Measurements from ENCODE around the gene PIAS3.

The PIAS3 gene

GRCh38 chr1:145858901-145859490 is at the start of gene PIAS3:
TSS of gene PIAS3 (minus strand) at chr1:145859081. CDS start at chr1:145858990, 91 bp downstream.
- in situ Hi-C loops (cut with MboI; ENCODE audit: low sequenced_read_pairs), result loop anchor here (10.0 kb wide), 1 partner anchor 106 kb away; the partner anchor contains the start of genes ANKRD34A and POLR3GL

GRCh38 chr1:145908653-145909052 is 49.8 kb upstream of the PIAS3 start:
- in situ Hi-C loops (cut with MboI; ENCODE audit: low sequenced_read_pairs), result no loop called here

GRCh38 chr1:145906954-145907753 is 48.3 kb upstream of the PIAS3 start:
- in situ Hi-C loops (cut with MboI; ENCODE audit: low sequenced_read_pairs), result no loop called here

- in situ Hi-C loops (cut with MboI; ENCODE audit: low sequenced_read_pairs), result no loop called here
Observed at GRCh38 chr1:145901312-145902021, 42.6 kb upstream of the PIAS3 start.

GRCh38 chr1:145898756-145899155 is 39.9 kb upstream of the PIAS3 start:
- in situ Hi-C loops (cut with MboI; ENCODE audit: low sequenced_read_pairs), result loop anchor here (10.0 kb wide), 1 partner anchor 106 kb away; no protein-coding TSS in a partner anchor

- in situ Hi-C loops (cut with MboI; ENCODE audit: low sequenced_read_pairs), result loop anchor here (10.0 kb wide), 1 partner anchor 107 kb away; no protein-coding TSS in a partner anchor
Observed at GRCh38 chr1:145897969-145898368, 39.1 kb upstream of the PIAS3 start.

GRCh38 chr1:145895471-145895870 is 36.6 kb upstream of the PIAS3 start:
- in situ Hi-C loops (cut with MboI; ENCODE audit: low sequenced_read_pairs), result loop anchor here (10.0 kb wide), 1 partner anchor 109 kb away; no protein-coding TSS in a partner anchor

GRCh38 chr1:145893306-145894055 is 34.6 kb upstream of the PIAS3 start:
- in situ Hi-C loops (cut with MboI; ENCODE audit: low sequenced_read_pairs), result loop anchor here (10.0 kb wide), 1 partner anchor 111 kb away; no protein-coding TSS in a partner anchor

- in situ Hi-C loops (cut with MboI; ENCODE audit: low sequenced_read_pairs), result loop anchor here (10.0 kb wide), 1 partner anchor 112 kb away; no protein-coding TSS in a partner anchor
Observed at GRCh38 chr1:145892486-145893087, 33.7 kb upstream of the PIAS3 start.

GRCh38 chr1:145891587-145892485 is 33.0 kb upstream of the PIAS3 start:
- in situ Hi-C loops (cut with MboI; ENCODE audit: low sequenced_read_pairs), result loop anchor here (10.0 kb wide), 1 partner anchor 113 kb away; no protein-coding TSS in a partner anchor

GRCh38 chr1:145891143-145891542 is 32.3 kb upstream of the PIAS3 start:
- in situ Hi-C loops (cut with MboI; ENCODE audit: low sequenced_read_pairs), result loop anchor here (10.0 kb wide), 1 partner anchor 114 kb away; no protein-coding TSS in a partner anchor

GRCh38 chr1:145889722-145890121 is 30.8 kb upstream of the PIAS3 start:
- in situ Hi-C loops (cut with MboI; ENCODE audit: low sequenced_read_pairs), result loop anchor here (10.0 kb wide), 1 partner anchor 115 kb away; no protein-coding TSS in a partner anchor

GRCh38 chr1:145887631-145888030 is 28.8 kb upstream of the PIAS3 start:
- in situ Hi-C loops (cut with MboI; ENCODE audit: low sequenced_read_pairs), result no loop called here

- in situ Hi-C loops (cut with MboI; ENCODE audit: low sequenced_read_pairs), result no loop called here
Observed at GRCh38 chr1:145886816-145887215, 27.9 kb upstream of the PIAS3 start.

- in situ Hi-C loops (cut with MboI; ENCODE audit: low sequenced_read_pairs), result no loop called here
Observed at GRCh38 chr1:145886390-145886789, 27.5 kb upstream of the PIAS3 start.

GRCh38 chr1:145885738-145886287 is 26.9 kb upstream of the PIAS3 start, which contains the start of gene ANKRD35:
TSS of gene ANKRD35 (minus strand) at chr1:145885866. CDS start at chr1:145885758, 108 bp downstream.
- in situ Hi-C loops (cut with MboI; ENCODE audit: low sequenced_read_pairs), result no loop called here

- in situ Hi-C loops (cut with MboI; ENCODE audit: low sequenced_read_pairs), result no loop called here
Observed at GRCh38 chr1:145884675-145885074, 25.8 kb upstream of the PIAS3 start.

- in situ Hi-C loops (cut with MboI; ENCODE audit: low sequenced_read_pairs), result no loop called here
Observed at GRCh38 chr1:145879775-145880174, 20.9 kb upstream of the PIAS3 start.
